Thyroid gland (tissue), 4 donors: ENCODE data around the gene PROZ.

ENCODE experiments used
- CTCF ChIP-seq, 6 experiments: fragments of 200-600 bp in 3 of 6; fragments of 450-650 bp in 3 of 6; sonication (generic) in 3 of 6; IDR thresholded peaks; one replicate each; pipeline ENCODE4 v1.5.1; 2016 to 2019; ENCODE audit warnings: antibody characterized with exemption in 6 of 6, mild to moderate bottlenecking in 2 of 6, inconsistent platforms in 1 of 6, moderate library complexity in 1 of 6
- POLR2A ChIP-seq, 2 donors: fragments of 450-650 bp; IDR thresholded peaks; one replicate each; pipeline ENCODE4 v1.6.1; 2017; ENCODE audit warnings: antibody characterized with exemption in 2 of 2, mild to moderate bottlenecking in 2 of 2, moderate library complexity in 1 of 2

- TF ChIP-seq CTCF (IDR thresholded peaks at IDR 0.05), result no peak
- TF ChIP-seq POLR2A (IDR thresholded peaks at IDR 0.05), result no peak
Measured at GRCh38 chr13:113161433-113161832, 3.0 kb downstream of the PROZ start.
